SKM-1 (cell line): ENCODE measurements around the gene SATB2.

ENCODE experiments used
- DNase-seq: peaks from one replicate; lab custom pipeline; 2025; ENCODE audit not compliant: unreplicated experiment; lab: John Stamatoyannopoulos, UW

Gene SATB2

DNA sequence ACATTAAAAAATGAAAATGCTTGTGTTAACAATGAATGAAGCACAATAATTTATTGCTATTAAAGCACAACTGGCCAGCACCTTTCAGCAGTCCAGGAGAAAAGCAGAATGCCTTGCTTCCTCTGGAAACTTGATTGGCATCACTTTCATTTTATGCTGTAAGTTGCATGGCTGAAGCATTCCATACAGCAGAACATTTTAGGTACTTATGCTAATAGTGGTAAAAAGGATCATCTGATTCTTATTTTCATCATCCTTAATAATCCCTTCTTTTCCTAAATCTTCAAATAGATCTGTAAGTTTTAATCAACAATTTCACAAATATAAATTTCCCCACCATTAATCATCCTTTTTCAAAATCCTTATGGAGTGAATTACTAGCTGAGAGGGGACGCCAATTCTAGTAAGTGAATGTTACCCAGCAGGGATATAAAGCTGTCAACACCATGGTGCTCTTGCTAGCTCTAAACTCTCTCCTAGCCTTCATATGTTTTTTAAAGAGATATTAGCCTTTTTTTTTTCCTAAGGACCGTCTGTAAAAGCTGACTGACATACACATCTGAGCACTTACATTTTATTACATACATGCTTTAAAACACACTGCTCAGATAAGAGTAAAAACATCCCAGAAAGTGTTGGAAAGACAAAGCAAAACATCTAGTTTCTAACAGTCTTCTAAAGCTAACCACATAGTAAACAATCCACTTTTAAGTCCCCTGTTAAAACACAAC, 5.3 kb downstream of the SATB2 start:
- DNase-seq, result no peak

DNA sequence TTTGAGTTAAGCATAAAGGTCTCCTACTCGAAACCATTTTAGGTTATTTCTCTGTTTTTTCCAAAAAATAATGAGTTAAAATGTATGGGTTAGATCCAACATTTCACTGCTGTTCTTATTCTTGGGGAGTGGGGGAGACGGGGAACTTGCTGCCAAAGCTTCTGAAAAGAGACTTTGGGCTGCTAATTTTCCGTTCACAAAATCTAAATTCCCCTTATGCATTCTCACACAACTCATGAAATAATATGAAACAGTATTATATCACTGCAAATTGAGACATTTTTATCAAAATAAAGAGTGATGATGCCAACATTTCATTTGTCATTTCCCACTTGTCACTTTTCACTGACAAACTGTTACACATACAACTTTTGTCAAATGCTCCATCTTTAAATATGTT, 7.8 kb downstream of the SATB2 start:
- DNase-seq, result no peak

DNA sequence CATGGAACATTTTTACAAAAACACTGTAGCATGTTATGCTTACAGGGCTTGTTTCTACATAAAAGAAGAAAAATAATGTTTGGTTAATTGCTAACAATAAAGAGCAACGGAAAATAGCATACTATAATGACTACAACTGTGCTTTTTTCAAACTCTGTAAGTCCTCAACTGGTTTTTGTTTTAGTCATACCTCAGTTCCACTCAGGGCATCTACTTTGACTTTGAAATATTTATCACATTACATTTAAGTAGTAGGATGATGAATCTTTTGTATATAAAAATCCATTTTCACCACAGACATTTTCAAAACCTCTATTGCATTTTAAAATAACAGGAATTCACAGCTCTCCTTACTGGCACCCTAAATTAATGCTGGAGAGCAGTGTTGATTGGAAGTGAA, 8.3 kb downstream of the SATB2 start:
- no peak for DNase-seq

DNA sequence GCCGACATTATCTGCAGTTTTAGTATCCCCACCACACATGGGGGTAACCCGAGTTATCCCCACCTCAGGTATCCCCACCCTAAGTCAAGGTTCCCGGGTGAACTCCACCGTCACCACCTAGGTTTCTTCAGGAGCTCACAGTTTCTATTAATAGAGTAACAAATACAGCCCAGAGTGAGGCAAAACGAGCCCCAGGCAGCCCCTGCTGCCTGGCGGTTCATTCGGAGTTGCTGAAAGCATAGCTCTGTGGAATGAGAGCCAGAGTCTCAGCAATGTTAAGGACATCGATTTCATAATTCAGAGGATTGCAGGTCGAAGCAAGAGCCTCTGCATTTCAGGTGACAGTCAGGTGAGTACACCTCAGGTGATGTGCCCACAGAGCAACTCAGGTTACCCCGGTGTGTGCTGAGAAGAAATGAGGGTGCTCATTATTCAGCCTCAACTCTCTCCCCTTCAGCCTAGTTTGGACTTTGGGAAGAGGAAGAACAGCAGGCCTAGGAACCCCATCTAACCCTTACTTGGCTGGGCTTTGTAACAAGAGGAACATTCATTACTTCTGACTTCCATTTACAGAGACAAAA, 10.7 kb downstream of the SATB2 start:
- no peak for DNase-seq

DNA sequence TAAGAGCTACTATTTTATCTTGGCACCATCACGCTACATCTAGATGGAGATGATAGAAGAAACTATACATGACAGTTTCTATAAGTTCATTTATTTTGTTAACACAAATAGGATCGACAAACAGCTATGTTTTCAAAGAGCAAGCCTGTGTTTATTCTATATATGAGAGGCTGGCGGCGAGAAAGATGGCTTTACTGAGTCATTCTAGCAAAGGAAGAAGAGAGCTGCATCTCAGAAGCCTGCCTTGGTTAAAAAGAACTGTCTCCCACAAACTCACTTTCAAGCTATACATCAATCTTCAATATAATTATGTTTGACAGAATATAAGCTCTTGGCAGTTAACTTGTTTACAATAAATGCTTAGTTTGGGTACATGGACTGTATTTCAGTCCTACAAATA, 13.0 kb downstream of the SATB2 start:
- DNase-seq, result no peak

DNA sequence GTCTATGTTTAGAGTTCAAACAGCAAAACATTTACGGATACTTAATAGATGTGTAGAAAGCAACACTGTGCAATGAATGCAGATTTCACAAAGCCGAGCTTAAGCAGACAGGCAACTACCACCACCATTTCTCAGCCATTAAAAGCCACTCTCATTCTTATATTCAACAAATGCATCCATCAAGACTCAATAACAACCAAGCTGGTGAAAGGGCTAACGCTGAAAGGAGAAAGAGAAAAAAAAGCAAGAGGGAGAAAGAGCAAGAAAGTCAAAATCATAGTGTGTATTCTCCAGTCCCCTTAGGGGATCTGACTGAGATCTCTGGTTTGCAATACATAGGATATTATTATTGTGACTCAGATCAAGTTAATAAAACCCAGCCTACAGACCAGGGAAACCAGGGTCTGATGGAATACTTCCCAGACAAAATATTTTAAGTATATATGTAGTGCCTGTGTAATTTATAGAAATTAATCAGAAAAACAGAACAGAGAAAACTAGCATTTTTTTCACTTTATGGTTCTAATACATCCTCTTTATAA, 14.1 kb downstream of the SATB2 start:
- no peak for DNase-seq

DNA sequence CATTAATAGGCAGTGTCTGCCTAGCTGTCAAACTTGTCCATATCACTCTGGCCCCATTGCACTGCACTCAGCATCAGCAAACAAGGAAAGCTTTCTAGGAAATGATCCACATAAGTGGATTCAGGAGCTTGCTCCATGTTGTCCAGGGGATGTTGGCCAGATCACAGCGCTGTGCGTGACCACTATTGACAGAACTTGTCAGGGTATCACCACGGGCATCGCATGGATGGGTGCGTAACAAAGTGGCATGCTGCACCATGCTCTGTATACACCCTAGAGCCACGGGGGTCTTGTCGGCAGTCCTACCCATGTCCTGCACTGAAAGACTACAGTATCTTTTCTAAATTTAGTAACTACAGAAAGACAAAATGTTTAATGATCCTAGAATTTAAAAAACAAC, 15.6 kb downstream of the SATB2 start:
- no peak for DNase-seq

DNA sequence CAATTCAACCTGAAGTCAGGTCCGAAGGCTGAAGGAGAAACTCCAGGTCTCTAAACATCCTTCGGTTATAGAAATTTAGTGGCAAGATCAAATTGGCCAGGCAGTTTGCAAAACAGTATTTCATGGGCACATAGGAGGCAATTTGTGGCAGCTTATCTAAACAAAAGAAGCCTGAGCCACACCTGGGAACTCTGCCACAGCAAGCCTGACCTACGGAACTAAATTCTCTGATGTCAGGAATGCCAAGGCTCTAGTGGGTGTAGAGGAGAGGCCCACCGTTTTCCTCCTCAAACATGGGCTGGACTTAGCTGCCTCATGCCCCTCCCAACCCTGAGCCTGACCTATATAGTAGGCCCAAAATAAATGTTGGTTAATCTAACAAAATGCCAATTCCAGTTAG, 16.0 kb downstream of the SATB2 start:
- DNase-seq, result no peak

DNA sequence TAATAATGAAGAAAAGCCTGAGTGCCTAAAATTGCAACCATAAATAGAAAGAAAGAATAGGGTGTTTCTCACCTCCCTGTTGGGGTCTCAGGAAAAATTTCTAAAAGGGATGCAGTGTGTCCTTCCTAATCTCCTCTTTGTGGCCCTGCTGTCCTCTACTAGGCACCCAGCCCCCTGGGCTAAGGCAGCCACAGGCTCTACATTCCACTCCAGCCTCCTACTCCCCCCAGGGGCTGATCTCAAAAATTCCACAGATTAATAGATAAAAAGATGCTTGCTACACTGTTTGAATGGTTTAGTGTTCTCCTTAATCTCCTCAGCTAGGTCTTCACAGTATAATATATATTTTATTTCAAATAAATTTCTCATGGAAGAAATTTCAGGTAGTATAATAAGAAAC, 17.6 kb downstream of the SATB2 start:
- no peak for DNase-seq

DNA sequence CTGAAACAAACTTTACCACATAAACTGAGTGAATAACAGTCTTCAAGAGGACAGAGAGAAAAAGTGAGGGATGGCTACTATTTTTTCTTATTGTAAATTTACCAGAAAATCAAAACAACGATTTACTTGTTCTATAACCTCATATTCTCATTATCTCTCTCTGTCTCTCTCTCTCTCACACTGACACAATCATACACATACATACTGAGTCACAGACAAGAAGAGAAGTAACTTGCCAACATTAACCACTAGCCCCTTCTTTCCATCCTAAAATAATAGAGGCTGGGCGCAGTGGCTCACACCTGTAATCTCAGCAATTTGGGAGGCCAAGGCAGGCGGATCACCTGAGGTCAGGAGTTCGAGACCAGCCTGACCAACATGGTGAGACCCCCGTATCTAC, 18.2 kb downstream of the SATB2 start:
- DNase-seq, result no peak

DNA sequence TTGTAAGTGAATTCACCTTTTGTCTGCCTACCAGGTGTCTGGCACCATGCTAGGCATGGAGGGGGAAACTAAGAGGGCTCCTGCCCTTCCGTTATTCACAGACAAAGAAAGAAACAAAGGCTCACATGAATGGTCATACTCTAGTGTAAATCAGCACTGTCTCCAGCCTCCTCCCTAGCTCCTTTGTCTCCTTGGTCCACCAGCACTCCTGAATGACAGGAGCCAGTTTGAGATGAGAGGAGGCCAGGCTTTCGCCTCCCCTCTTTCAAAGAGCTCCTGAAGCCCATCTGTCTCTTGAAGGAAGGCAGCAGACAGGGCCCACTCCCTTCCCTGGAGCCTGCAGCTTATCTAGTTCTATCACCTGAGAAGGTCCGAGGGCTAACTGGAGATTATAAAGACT, 18.7 kb downstream of the SATB2 start:
- DNase-seq, result no peak

DNA sequence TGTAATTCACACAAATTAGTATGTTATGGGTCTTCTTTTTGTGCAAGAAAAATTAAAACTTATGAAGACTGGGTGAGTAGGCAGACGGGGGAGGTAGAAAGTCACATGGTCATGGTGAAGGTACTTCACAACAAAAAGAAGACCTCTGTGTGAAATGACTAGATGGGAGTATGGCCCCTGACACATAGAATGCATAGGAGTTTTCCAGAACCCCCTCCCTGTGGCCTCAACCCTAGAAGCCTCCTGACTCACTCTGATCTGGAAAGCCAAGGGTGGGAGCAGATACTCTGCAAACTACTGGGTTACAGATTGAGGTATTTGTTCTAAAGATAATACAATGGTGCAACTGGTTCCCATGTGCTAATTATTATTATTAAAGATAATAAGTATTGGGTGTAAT, 23.2 kb downstream of the SATB2 start:
- DNase-seq, result no peak

DNA sequence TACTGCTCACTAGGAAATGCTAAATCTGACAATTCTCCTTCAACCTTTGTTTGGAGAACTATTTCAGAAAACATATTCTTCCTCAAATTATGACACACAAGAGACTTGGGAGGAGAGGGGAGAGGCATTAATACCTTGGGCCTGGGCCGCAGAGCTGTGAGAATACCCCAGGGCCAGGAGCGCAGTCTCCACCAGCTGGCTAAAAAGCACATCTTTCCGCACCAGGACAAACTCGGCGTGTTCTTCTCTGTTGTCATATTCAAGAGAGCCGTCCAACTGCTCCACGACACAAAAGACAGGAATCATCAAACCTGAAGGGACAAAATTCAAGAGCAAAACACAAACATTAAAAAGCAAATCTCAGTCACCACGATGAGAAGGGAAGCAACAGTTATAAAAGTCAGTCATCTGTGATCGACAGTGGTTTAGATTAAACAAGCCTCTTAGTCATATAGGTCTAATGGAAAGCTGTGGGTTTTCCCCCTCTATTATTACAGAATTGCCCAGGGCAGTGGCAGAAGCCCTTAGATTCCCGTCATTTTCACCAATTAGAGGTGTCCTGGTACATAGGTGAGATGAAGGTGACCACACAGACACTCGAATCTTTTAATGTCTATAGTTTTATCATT, 24.4 kb downstream of the SATB2 start:
- no peak for DNase-seq

DNA sequence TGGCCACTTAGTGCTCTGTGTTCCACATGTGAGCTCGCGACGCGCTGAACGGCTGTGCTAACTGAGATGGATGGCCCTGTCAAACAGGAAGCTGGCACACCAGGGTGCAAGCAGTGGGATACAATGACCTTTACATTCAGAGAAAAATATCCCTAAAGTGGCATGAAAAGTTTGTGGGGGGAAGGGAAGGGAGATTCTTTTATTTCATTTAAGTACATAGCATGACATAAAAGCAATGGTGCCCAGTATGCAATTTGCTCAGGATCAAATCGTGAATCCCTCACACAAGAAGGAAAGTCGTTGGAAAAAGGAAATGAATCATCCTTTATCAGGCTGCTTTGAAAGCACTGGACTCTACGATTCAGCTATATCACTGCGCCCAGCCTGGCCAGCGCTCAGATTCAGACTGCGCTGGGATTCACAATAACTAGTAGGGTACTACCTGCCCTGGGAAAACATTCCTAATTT, 26.0 kb downstream of the SATB2 start:
- no peak for DNase-seq

DNA sequence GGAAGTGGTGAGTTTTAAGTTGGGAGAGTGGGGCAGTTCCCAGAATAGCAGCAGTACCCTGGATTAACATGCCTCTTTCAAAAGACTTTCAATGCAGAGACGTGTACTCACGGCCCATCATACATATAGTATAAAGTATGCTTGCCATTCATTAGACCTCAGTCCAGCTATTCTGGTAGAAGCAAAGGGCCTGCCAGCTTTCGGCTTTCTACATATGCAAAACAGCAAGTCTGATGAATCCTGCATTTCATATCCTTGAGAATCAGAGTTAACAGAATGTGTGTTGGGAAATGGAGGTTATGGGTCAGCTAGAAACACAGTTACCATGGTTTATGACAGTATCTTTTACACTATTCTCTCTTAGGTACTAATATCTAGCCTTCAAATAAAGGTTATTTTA, 27.5 kb downstream of the SATB2 start:
- DNase-seq, result no peak

DNA sequence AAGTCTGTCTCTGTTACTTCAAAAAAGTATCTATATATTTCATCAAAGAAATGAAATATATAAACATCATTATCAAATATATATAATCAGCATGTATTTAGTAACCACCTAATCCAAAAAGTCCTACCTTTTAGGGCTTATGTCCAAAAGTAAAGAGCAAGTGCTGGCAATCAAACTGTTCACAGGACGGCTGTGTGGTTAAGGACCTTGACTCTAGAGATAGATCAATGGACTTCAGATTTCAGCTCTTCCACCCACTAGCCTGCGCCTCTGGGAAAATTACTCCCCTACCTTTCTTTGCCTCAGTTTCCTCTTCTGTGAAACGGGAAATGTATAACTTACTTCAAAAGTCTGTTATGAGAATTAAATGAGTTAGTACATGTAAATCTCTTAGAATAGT, 29.4 kb downstream of the SATB2 start:
- no peak for DNase-seq

DNA sequence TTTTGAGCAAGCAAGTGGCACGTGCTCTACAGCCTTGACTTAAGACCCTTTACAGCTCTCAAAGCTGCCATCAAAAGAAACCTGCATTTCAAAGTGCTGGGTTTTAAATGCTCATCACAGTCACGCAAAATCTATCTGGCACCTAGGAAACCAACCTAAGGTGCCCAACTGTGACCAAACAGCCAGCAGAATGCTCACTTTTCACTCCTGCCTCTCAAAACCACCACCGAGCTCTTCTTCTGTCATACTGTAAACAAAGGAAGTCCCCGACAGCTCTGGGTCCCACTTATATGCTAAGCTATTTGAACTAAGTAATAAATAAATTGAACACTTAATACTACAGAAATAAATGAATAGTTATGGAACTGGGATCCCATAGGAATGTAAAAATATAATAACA, 33.6 kb downstream of the SATB2 start:
- DNase-seq, result no peak

DNA sequence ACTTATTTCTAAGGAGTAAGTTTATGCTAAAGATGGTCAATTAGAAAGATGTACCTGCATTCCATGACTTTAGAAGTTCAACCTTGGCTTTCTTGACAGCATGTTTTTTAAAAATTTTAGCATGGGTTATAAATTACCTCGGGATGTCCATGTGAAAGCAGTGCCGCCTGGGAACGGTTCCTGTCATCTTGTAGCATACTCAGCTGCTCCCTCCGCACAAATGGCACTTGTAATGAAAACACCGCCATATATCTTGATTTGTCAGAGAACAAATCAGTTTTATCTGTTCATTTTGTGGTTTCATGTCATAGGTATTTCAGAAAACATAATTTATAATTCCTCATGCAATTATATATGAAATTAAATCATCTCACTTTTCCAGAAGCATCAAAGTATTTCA, 38.3 kb downstream of the SATB2 start:
- DNase-seq, result no peak

DNA sequence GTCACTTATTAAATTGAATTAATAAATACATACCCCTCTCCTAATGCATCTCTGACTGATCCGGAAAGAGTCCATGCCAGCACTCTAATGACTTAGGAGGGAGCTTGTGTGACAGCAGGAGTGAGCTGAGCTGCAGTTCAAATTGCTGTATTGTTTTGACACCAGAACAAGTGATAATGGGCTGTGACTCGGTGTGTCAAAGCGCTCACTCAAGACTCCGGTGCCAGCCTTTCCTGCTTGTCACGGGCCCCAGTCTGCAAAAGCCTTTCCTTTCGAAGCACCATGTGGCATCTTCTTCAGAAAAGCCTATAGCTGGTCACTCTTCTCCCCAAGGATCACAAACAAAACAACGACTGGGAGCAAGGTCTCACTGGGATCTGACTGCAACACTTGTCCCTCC, 43.3 kb downstream of the SATB2 start:
- DNase-seq, result no peak

DNA sequence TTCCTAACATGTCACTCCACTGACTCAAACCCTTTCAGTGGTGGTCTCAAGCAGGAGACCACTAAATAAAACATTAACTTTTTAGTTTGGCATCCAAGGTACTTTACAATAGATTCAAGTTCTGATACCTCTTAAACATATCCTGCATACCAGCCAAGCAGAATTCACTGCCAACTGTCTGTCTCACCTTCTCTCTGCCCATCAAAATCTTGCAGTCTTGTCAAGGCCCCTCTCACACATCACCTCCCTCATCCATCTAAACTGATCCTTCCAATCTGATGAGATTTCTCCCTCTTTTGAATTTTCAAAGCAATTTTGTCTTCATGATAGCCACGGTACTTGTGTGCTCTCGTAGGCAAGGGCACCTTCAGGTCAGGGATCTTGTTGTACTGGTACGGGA, 43.7 kb downstream of the SATB2 start:
- no peak for DNase-seq

DNA sequence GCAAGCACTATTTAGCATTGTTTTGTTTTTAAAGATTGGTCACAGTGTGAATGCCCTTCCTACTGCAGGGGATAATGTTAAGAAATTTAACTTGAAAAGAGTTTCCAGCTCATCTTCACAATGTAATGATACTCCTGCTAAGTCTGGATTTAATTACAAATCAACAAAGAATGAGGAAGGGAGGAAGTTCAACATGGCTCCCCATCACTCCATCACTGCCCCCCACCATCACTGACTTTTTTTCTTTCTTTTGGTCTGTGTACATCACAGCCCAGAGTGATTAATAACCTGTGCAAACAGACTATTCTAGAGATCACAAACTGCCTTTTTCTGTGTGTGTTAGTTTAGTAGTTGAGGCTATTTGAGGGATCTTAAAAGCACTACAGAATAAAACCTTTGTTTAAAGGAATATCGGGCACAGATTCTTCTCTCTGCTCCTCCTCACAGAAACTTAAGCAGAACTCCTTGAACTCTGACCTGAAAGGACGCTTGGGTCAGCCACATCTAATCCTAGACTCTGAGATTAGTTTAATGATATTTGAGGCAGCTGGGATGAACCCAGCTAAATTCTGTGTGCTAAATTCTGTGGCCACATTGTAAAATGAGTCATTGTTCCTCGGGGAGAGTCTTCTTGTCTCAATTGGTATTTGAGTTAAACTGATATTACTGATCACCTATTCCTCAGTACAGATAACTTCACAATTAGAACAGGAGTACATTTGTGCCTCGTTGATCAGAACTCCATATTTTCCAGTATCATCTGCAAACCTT, 47.8 kb downstream of the SATB2 start:
- no peak for DNase-seq

DNA sequence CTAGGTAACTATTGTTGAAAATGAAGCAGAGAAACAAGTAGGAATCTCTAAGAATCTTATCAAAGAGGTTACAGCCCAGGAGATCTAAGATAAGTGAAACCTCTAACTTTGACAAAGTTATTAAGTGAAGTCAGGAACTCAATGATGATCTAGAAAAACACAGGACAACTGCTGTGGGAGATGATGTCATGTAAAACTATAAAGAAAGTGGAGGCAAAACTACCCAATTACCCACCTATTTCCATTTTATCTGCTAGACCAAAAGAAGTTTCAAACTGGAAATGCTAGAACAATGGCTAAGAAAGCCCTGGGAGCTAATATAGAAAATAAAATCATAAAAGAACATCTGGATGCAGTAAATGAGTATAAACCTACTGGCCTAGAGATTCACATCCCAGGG, 50.3 kb downstream of the SATB2 start:
- no peak for DNase-seq
